Testis (tissue), 3 donors: ENCODE data around the gene EEF1G. TPM values are rescaled to one million over a fixed set of nuclear protein-coding genes. Genes with fewer than 3 reads are reported as not detected.

ENCODE experiments used
- DNase-seq: peaks from one replicate; pipeline ENCODE4 v3.0.0-alpha.2; 2019
- H3K27ac ChIP-seq, 2 donors: fragments of 200-600 bp; sonication (generic); one replicate each; pipeline ENCODE4 v1.5.1; 2019
- H3K27me3 ChIP-seq: fragments of 200-600 bp; sonication (generic); one replicate; pipeline ENCODE4 v1.5.1; 2019
- H3K36me3 ChIP-seq: fragments of 200-600 bp; sonication (generic); one replicate; pipeline ENCODE4 v1.5.1; 2017; ENCODE audit warnings: low read depth; ENCODE audit errors: missing control alignments
- H3K4me1 ChIP-seq: fragments of 200-600 bp; sonication (generic); one replicate; pipeline ENCODE4 v1.5.1; 2019
- H3K4me3 ChIP-seq, 2 donors: fragments of 200-600 bp; sonication (generic); one replicate each; pipeline ENCODE4 v1.5.1; 2017 to 2019
- H3K9me3 ChIP-seq: fragments of 200-600 bp; sonication (generic); one replicate; pipeline ENCODE4 v1.5.1; 2017
- CTCF ChIP-seq, 3 experiments: fragments of 450-650 bp in 2 of 3; fragments of 200-600 bp in 1 of 3; sonication (generic) in 1 of 3; IDR thresholded peaks; one replicate each; pipeline ENCODE4 v1.5.1; 2016 to 2019; ENCODE audit warnings: antibody characterized with exemption in 3 of 3, mild to moderate bottlenecking in 2 of 3, moderate library complexity in 1 of 3
- POLR2A ChIP-seq: fragments of 450-650 bp; IDR thresholded peaks from one replicate; pipeline ENCODE4 v1.6.1; 2017; ENCODE audit warnings: antibody characterized with exemption, mild to moderate bottlenecking, moderate library complexity
- WGBS, 2 donors: methylation state at CpG; one replicate each; pipeline ENCODE4 v1.1.5; 2018; 5-methylcytosine and 5-hydroxymethylcytosine counted together
- intact Hi-C: fragments of 100-400 bp; cut with DNase I; formaldehyde crosslinking; loops from one replicate; pipeline ENCODE4 v1.15.1; 2023; ENCODE audit warnings: low total_unique reads
- polyA plus RNA-seq: library from polyadenylated mRNA; stranded (reverse); fragments of 350-450 nt; fragmentation: Illumina TruSeq; extraction: RNeasy Lipid Tissue Mini Kit (QIAGEN cat#74804); gene quantifications from one replicate; pipeline ENCODE4 v1.2.3, GENCODE V29; 2014; ENCODE audit warnings: low read depth, low replicate concordance; ENCODE audit not compliant: insufficient read depth
- total RNA-seq, 2 donors: library from RNA; depleted of rRNA; stranded (reverse); fragments of >200 nt; gene quantifications; one replicate each; pipeline ENCODE4 v1.2.3, GENCODE V29; 2016

Gene EEF1G
- total and polyA plus RNA-seq, 3 donors from 2014 or later, result 607 to 1,165 (median 868) TPM

- no peak for TF ChIP-seq POLR2A
- no peak for TF ChIP-seq CTCF (IDR thresholded peaks at IDR 0.05)
- Histone ChIP-seq H3K4me3 (no peak overlapping the region), H3K36me3 (no peaks in the 10 kb centered on the region), H3K9me3 (no peaks in the 10 kb centered on the region), H3K27me3 (no peaks in the 10 kb centered on the region), H3K27ac (no peak overlapping the region), H3K4me1 (peaks cover 27% of the 10 kb centered on the region)
- intact Hi-C loops, result no loop called here
- 89 to 97% methylated on average over 3 to 4 of the region's 4 CpGs for WGBS, 2 donors
- no peak for DNase-seq
Measured at GRCh38 chr11:62607714-62608113, 34.0 kb upstream of the EEF1G start.

GRCh38 chr11:62605902-62606301 is 32.2 kb upstream of the EEF1G start:
- no peak for DNase-seq
- H3K4me3 ChIP-seq, result no peak overlapping the region
- no peaks in the 10 kb centered on the region for H3K9me3 ChIP-seq
- no peak overlapping the region for H3K27ac ChIP-seq
- TF ChIP-seq POLR2A, result no peak
- TF ChIP-seq CTCF (IDR thresholded peaks at IDR 0.05), result no peak
- H3K4me1 ChIP-seq, result peaks cover 20% of the 10 kb centered on the region
- H3K27me3 ChIP-seq, result no peaks in the 10 kb centered on the region
- intact Hi-C loops, result no loop called here
- WGBS, 2 donors, result 92 to 93% methylated on average over 15 of the region's 15 CpGs
- H3K36me3 ChIP-seq, result no peaks in the 10 kb centered on the region

GRCh38 chr11:62605467-62605866 is 31.8 kb upstream of the EEF1G start:
- Histone ChIP-seq H3K9me3 (no peaks in the 10 kb centered on the region), H3K36me3 (no peaks in the 10 kb centered on the region), H3K4me3 (no peak overlapping the region), H3K27me3 (no peaks in the 10 kb centered on the region), H3K27ac (no peak overlapping the region), H3K4me1 (peaks cover 17% of the 10 kb centered on the region)
- 90 to 91% methylated on average over 4 to 6 of the region's 6 CpGs for WGBS, 2 donors
- intact Hi-C loops, result no loop called here
- TF ChIP-seq POLR2A (no peak), CTCF (IDR thresholded peaks at IDR 0.05) (no peak)
- no peak for DNase-seq

- Histone ChIP-seq H3K36me3 (no peaks in the 10 kb centered on the region), H3K4me3 (no peak overlapping the region), H3K27ac (no peak overlapping the region), H3K27me3 (no peaks in the 10 kb centered on the region), H3K9me3 (no peaks in the 10 kb centered on the region), H3K4me1 (peaks cover 20% of the 10 kb centered on the region)
- TF ChIP-seq CTCF (IDR thresholded peaks at IDR 0.05) (no peak), POLR2A (no peak)
- intact Hi-C loops, result no loop called here
- peak; percentile 59 for DNase-seq
- WGBS, 2 donors, result 81 to 82% methylated on average over 13 of the region's 13 CpGs
Measured at GRCh38 chr11:62604460-62605120, 30.9 kb upstream of the EEF1G start.

GRCh38 chr11:62603776-62604299 is 30.1 kb upstream of the EEF1G start:
- TF ChIP-seq CTCF (IDR thresholded peaks at IDR 0.05) (no peak), POLR2A (no peak)
- Histone ChIP-seq H3K9me3 (no peaks in the 10 kb centered on the region), H3K36me3 (no peaks in the 10 kb centered on the region), H3K27me3 (no peaks in the 10 kb centered on the region), H3K27ac (peak overlapping the region in 1 of 2 donors; percentile 98), H3K4me3 (no peak overlapping the region), H3K4me1 (peaks cover 26% of the 10 kb centered on the region)
- 92 to 96% methylated on average over 5 to 8 of the region's 8 CpGs for WGBS, 2 donors
- DNase-seq, result no peak
- intact Hi-C loops, result no loop called here
